ENCODE measurements around the gene HSD3B7.

- no peak for TF ChIP-seq CTCF (IDR thresholded peaks at IDR 0.05)
- no peak for TF ChIP-seq POLR2AphosphoS5 (IDR thresholded peaks at IDR 0.05)
- no peak for TF ChIP-seq POLR2A (IDR thresholded peaks at IDR 0.05)
These were observed 8.5 kb upstream of the HSD3B7 start for GRCh38 chr16:30976486-30976885.
